ENCODE results near the gene ENO3. TPM values are rescaled to one million over a fixed set of nuclear protein-coding genes. Genes with fewer than 3 reads are reported as not detected.

ENO3 gene
- total RNA-seq, 2 experiments from 2014 or later, result 31.3 to 34.0 TPM

GRCh38 chr17:4982305-4982704, 31.4 kb downstream of the ENO3 start:
- ChIA-PET CTCF (interaction anchor here (1.0 kb wide), 1 partner anchor 15 kb away, joined by 3 read pairs; the partner anchor contains the start of genes INCA1 and KIF1C), POLR2A (interaction anchor here (0.6 to 1.2 kb wide), 3 partner anchors 12 to 18 kb away, joined by 3 to 6 read pairs (median 3); no protein-coding TSS in a partner anchor)
- ATAC-seq (no peak), DNase-seq (no peak)
- H3K4me1 Mint-ChIP-seq (ENCODE audit: low read depth), result peaks cover 27% of the 10 kb centered on the region
- no peaks in the 10 kb centered on the region for H3K9me3 Mint-ChIP-seq
- no peak overlapping the region for H3K27ac Mint-ChIP-seq
- no peaks in the 10 kb centered on the region for H3K27me3 Mint-ChIP-seq
- peaks cover 24% of the 10 kb centered on the region for H3K36me3 Mint-ChIP-seq (ENCODE audit: low read depth)
- TF ChIP-seq CTCF (IDR thresholded peaks at IDR 0.05), result no peak
- H3K4me3 Mint-ChIP-seq, result no peak overlapping the region
- intact Hi-C loops (cut with micrococcal nuclease), result loop anchor here (5.0 kb wide), 1 partner anchor 80 kb away; no protein-coding TSS in a partner anchor

GRCh38 chr17:4986403-4986802, 35.5 kb downstream of the ENO3 start:
- H3K27ac Mint-ChIP-seq, result peak overlapping the region; percentile 92
- intact Hi-C loops (cut with micrococcal nuclease), result no loop called here
- no peak for TF ChIP-seq CTCF (IDR thresholded peaks at IDR 0.05)
- ATAC-seq, result no peak
- no peaks in the 10 kb centered on the region for H3K9me3 Mint-ChIP-seq
- H3K4me3 Mint-ChIP-seq, result peak overlapping the region; percentile 85
- H3K36me3 Mint-ChIP-seq (ENCODE audit: low read depth), result peaks cover 21% of the 10 kb centered on the region
- H3K4me1 Mint-ChIP-seq (ENCODE audit: low read depth), result peaks cover 28% of the 10 kb centered on the region
- no peaks in the 10 kb centered on the region for H3K27me3 Mint-ChIP-seq
- DNase-seq, result no peak
- CTCF ChIA-PET, result interaction anchor here (0.8 to 1.8 kb wide), 5 partner anchors 11 to 77 kb away, joined by 3 to 6 read pairs (median 5); partner anchors contain the start of genes INCA1, KIF1C, RNF167 and SLC25A11
- POLR2A ChIA-PET, result interaction anchor here (1.5 to 6.9 kb wide), 5 partner anchors 12 to 46 kb away, joined by 3 to 75 read pairs (median 11); partner anchors contain the start of genes INCA1, KIF1C, RNF167 and SLC25A11

GRCh38 chr17:4986951-4987766, 36.2 kb downstream of the ENO3 start, which contains the start of gene CAMTA2:
Gene CAMTA2, minus strand, starts transcription at chr17:4987675. Its CDS starts 1,453 bp downstream, at chr17:4986222.
- POLR2A ChIA-PET, result interaction anchor here (0.6 to 6.9 kb wide), 13 partner anchors 11 to 126 kb away, joined by 3 to 75 read pairs (median 4); partner anchors contain the start of genes INCA1, KIF1C, PFN1 and RNF167
- DNase-seq, result peak; percentile 92
- peaks cover 25% of the 10 kb centered on the region for H3K36me3 Mint-ChIP-seq (ENCODE audit: low read depth)

GRCh38 chr17:4987767-4988567, 37.0 kb downstream of the ENO3 start:
- ChIA-PET CTCF (interaction anchor here (0.7 to 1.9 kb wide), 8 partner anchors 8 to 80 kb away, joined by 3 to 12 read pairs (median 3); partner anchors contain the start of genes RNF167 and SLC25A11), POLR2A (interaction anchor here (0.6 to 6.9 kb wide), 13 partner anchors 9 to 125 kb away, joined by 3 to 75 read pairs (median 4); partner anchors contain the start of genes PFN1, RNF167, SLC25A11 and SPAG7)
- Mint-ChIP-seq H3K4me1 (ENCODE audit: low read depth) (peaks cover 30% of the 10 kb centered on the region), H3K27me3 (no peaks in the 10 kb centered on the region), H3K4me3 (peak overlapping the region; percentile 85), H3K27ac (peak overlapping the region; percentile 92), H3K36me3 (ENCODE audit: low read depth) (peaks cover 21% of the 10 kb centered on the region), H3K9me3 (no peaks in the 10 kb centered on the region)
- peak; percentile 21 for DNase-seq
- intact Hi-C loops (cut with micrococcal nuclease), result no loop called here
- no peak for TF ChIP-seq CTCF (IDR thresholded peaks at IDR 0.05)
- ATAC-seq, result peak; percentile 10

More at GRCh38 chr17:4986951-4987766, 36.2 kb downstream of the ENO3 start, which contains the start of gene CAMTA2:
- H3K27ac Mint-ChIP-seq, result peak within 1 kb of the TSS; percentile 92
- no peaks in the 10 kb centered on the region for H3K9me3 Mint-ChIP-seq
- CTCF ChIA-PET, result interaction anchor here (0.7 to 1.8 kb wide), 9 partner anchors 10 to 78 kb away, joined by 3 to 6 read pairs (median 3); partner anchors contain the start of genes INCA1, KIF1C, RNF167 and SLC25A11
- peaks cover 30% of the 10 kb centered on the region for H3K4me1 Mint-ChIP-seq (ENCODE audit: low read depth)
- intact Hi-C loops (cut with micrococcal nuclease), result no loop called here
- ATAC-seq, result peak; percentile 88
- H3K27me3 Mint-ChIP-seq, result no peaks in the 10 kb centered on the region
- TF ChIP-seq CTCF (IDR thresholded peaks at IDR 0.05), result peak; percentile 64
- H3K4me3 Mint-ChIP-seq, result peak within 1 kb of the TSS; percentile 85
